HL-60 (cell line): Measurements from ENCODE around the gene JUNB.

Experiments used
- DNase-seq, 2 experiments: peaks; one replicate each; pipeline ENCODE4 v3.0.0-alpha.2; 2010 to 2020; ENCODE audit warnings: low read depth in 1 of 2, low spot score in 1 of 2
- H3K27ac ChIP-seq: fragments of 250-450 bp; sonication (Bioruptor Pico); replicated peaks from 2 replicates; pipeline ENCODE4 v1.5.1; 2020; ENCODE audit warnings: mild to moderate bottlenecking, moderate library complexity
- H3K27me3 ChIP-seq: fragments of 250-450 bp; sonication (Bioruptor Pico); 2 replicates; pipeline ENCODE4 v1.5.1; 2021; ENCODE audit warnings: mild to moderate bottlenecking, moderate library complexity; ENCODE audit not compliant: insufficient read depth, poor library complexity, severe bottlenecking
- H3K4me3 ChIP-seq: replicated peaks from 2 replicates; pipeline ENCODE4 v1.5.1; 2011; ENCODE audit warnings: mild to moderate bottlenecking, control low read depth, low read length; ENCODE audit not compliant: insufficient read depth
- GABPA ChIP-seq: IDR thresholded peaks from 2 replicates; pipeline ENCODE4 v1.6.1; 2012; ENCODE audit warnings: low read depth
- POLR2AphosphoS5 ChIP-seq: IDR thresholded peaks from 2 replicates; pipeline ENCODE4 v1.6.1; 2012; ENCODE audit warnings: low read depth
- SPI1 ChIP-seq: IDR thresholded peaks from 2 replicates; pipeline ENCODE4 v1.6.1; 2012; ENCODE audit warnings: low read depth, mild to moderate bottlenecking, borderline replicate concordance
- long read RNA-seq: library from polyadenylated mRNA; unstranded; transcript quantifications from one replicate; pipeline ENCODE4 v2.0.0, GENCODE V29; 2020
- TF ChIP-seq, protein P1 (sequence below): IDR thresholded peaks from 2 replicates; pipeline ENCODE4 v1.6.1; 2012; ENCODE audit warnings: low read depth; ENCODE audit not compliant: insufficient replicate concordance
- TF ChIP-seq, protein P2 (sequence below): IDR thresholded peaks from one replicate; pipeline ENCODE4 v1.5.1; 2011; ENCODE audit warnings: low read length, control low read depth, inconsistent platforms; ENCODE audit not compliant: insufficient read depth

JUNB gene
- long read RNA-seq, transcript JUNB-201 (1 exons, 1,820 nt) = major isoform, 359 of 359 reads
- long read RNA-seq, partial matches to known transcripts = 0 of 359 reads
- long read RNA-seq, other reads (novel, unspliced or antisense) = 0 of 359 reads

DNA sequence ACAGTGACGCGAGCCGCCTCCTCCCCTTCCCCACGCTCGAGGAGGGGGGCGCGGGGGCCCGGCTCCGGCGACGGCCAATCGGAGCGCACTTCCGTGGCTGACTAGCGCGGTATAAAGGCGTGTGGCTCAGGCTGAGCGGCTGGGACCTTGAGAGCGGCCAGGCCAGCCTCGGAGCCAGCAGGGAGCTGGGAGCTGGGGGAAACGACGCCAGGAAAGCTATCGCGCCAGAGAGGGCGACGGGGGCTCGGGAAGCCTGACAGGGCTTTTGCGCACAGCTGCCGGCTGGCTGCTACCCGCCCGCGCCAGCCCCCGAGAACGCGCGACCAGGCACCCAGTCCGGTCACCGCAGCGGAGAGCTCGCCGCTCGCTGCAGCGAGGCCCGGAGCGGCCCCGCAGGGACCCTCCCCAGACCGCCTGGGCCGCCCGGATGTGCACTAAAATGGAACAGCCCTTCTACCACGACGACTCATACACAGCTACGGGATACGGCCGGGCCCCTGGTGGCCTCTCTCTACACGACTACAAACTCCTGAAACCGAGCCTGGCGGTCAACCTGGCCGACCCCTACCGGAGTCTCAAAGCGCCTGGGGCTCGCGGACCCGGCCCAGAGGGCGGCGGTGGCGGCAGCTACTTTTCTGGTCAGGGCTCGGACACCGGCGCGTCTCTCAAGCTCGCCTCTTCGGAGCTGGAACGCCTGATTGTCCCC, at the start of gene JUNB:
JUNB (plus strand) TSS at position 142 of the 706 bp plus-strand sequence; CDS start at position 428, 286 bp downstream.
- Histone ChIP-seq H3K27me3 (no peaks in the 10 kb centered on the region), H3K27ac (peak within 1 kb of the TSS; percentile 95)
- peak; percentile 96 to 97 for DNase-seq

DNA sequence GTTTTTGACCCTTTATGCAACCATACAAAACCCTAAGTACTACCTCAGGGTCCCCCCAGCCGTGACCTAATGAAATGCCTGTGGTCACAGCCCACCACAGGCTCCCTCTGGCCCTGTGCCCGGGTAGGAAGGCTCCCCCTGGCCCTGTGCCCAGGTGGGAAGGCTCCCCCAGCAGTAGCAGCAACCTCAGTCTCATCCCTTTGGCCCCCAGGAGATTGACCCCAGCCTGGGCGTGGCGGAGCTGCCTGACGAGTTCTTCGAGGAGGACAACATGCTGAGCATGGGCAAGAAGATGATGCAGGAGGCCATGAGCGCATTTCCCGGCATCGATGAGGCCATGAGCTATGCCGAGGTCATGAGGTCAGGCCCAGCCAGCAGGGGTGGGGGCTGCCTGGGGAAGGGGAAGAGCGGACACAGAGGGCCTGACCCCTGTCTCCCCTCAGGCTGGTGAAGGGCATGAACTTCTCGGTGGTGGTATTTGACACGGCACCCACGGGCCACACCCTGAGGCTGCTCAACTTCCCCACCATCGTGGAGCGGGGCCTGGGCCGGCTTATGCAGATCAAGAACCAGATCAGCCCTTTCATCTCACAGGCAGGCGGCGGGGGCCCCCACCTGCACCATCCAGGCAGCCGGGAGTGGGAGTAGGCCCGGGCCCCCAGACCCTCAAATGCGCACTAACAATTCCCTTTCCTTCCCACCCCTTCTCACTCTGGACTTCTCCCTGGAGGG, 46.0 kb upstream of the JUNB start:
- H3K27ac ChIP-seq = no peak overlapping the region
- no peaks in the 10 kb centered on the region for H3K27me3 ChIP-seq
- no peak overlapping the region for H3K4me3 ChIP-seq
- DNase-seq = no peak
- TF ChIP-seq, protein P1, sequence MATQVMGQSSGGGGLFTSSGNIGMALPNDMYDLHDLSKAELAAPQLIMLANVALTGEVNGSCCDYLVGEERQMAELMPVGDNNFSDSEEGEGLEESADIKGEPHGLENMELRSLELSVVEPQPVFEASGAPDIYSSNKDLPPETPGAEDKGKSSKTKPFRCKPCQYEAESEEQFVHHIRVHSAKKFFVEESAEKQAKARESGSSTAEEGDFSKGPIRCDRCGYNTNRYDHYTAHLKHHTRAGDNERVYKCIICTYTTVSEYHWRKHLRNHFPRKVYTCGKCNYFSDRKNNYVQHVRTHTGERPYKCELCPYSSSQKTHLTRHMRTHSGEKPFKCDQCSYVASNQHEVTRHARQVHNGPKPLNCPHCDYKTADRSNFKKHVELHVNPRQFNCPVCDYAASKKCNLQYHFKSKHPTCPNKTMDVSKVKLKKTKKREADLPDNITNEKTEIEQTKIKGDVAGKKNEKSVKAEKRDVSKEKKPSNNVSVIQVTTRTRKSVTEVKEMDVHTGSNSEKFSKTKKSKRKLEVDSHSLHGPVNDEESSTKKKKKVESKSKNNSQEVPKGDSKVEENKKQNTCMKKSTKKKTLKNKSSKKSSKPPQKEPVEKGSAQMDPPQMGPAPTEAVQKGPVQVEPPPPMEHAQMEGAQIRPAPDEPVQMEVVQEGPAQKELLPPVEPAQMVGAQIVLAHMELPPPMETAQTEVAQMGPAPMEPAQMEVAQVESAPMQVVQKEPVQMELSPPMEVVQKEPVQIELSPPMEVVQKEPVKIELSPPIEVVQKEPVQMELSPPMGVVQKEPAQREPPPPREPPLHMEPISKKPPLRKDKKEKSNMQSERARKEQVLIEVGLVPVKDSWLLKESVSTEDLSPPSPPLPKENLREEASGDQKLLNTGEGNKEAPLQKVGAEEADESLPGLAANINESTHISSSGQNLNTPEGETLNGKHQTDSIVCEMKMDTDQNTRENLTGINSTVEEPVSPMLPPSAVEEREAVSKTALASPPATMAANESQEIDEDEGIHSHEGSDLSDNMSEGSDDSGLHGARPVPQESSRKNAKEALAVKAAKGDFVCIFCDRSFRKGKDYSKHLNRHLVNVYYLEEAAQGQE = no peak
- TF ChIP-seq, protein P2, sequence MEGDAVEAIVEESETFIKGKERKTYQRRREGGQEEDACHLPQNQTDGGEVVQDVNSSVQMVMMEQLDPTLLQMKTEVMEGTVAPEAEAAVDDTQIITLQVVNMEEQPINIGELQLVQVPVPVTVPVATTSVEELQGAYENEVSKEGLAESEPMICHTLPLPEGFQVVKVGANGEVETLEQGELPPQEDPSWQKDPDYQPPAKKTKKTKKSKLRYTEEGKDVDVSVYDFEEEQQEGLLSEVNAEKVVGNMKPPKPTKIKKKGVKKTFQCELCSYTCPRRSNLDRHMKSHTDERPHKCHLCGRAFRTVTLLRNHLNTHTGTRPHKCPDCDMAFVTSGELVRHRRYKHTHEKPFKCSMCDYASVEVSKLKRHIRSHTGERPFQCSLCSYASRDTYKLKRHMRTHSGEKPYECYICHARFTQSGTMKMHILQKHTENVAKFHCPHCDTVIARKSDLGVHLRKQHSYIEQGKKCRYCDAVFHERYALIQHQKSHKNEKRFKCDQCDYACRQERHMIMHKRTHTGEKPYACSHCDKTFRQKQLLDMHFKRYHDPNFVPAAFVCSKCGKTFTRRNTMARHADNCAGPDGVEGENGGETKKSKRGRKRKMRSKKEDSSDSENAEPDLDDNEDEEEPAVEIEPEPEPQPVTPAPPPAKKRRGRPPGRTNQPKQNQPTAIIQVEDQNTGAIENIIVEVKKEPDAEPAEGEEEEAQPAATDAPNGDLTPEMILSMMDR = no peak

More for the DNA sequence above, at the start of gene JUNB:
- TF ChIP-seq SPI1 (peak; percentile 53; the same call in 1 of the 2 replicates), POLR2AphosphoS5 (peak; percentile 100), GABPA (no peak)
- TF ChIP-seq, protein P1 = peak; percentile 78
- H3K4me3 ChIP-seq = peak within 1 kb of the TSS; percentile 91

DNA sequence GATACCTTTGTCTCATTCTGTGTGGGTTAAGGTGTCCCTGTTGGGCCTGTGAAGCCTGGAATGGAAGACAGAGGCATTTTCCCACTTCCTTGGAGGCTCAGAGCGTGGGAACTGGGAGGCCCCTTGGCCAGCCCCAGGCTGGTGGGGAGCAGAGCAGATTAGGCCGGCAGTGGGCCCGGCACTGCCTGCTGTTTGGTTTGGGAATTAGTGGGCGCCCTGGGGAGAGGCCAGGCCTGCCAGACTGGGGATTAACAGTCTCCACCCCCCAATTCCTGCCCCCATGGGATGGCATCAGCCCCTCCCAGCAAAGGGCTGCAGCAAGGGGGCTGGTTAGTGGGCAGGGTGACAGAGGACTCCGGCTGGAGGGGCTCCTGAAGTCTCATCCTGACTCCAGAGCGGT, 42.8 kb upstream of the JUNB start:
- Histone ChIP-seq H3K27me3 (peaks cover 16% of the 10 kb centered on the region), H3K4me3 (no peak overlapping the region), H3K27ac (no peak overlapping the region)
- no peak for TF ChIP-seq POLR2AphosphoS5
- no peak for TF ChIP-seq SPI1
- TF ChIP-seq, protein P2 = no peak
- DNase-seq = no peak

DNA sequence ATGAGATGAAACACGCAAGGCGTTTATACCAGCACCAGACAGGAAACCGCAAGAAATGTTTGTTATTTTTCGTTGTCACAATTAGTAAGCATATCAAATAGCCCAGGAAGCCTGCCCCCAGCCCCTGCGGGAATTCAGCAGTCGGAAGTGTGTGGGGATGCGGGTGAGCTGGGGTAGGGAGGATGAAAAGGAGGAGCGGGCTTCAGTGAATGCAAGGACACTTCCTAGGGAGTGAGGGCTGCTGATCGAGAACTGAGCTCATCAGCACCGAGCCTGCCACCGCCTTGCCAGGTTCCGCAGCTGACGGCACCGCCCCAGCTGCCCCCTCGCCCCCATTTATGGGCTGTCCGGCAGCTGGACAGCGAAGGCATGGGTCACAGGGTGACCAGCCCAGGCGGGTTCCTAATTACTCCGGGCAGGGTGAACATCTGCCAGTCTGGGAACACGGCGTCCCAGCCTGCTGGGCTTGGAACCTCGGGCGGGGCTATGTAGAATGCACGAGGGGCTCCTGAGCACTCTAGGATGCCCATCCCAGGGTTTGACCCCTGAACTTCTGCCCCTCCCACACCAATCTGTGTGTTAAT, 41.3 kb upstream of the JUNB start:
- no peak for TF ChIP-seq SPI1
- TF ChIP-seq, protein P1 = no peak
- TF ChIP-seq, protein P2 = no peak
- TF ChIP-seq POLR2AphosphoS5 = no peak
- no peak for TF ChIP-seq GABPA
- Histone ChIP-seq H3K27ac (no peak overlapping the region), H3K4me3 (no peak overlapping the region), H3K27me3 (peaks cover 16% of the 10 kb centered on the region)
- DNase-seq = no peak
